ENCODE results near the gene ATAD2B.
"Not testable (repeated sequence)": the region's sequence is repeated elsewhere in the genome, so short reads cannot be mapped to it uniquely, and the experiment has no call there.

The ATAD2B gene

GRCh38 chr2:23782646-23783045 lies 144.3 kb downstream of the ATAD2B start:
- no peak for DNase-seq

GRCh38 chr2:23782126-23782525 lies 144.8 kb downstream of the ATAD2B start:
- no peak for DNase-seq

DNA sequence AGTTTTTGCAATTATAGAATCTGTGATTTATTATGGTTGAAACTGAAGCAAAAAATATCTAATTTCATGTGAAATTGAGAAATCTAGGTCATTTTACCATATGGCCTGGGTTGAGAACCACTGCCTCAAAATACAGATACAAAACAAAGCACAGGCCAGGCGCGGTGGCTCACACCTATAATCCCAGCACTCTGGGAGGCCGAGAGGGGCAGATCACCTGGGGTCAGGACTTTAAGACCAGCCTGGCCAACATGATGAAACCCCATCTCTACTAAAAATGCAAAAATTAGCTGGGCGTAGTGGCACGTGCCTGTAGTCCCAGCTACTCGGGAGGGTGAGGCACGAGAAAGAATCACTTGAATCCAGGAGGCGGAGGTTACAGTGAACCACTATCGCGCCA lies 146.5 kb downstream of the ATAD2B start:
- DNase-seq, result not testable (repeated sequence)

DNA sequence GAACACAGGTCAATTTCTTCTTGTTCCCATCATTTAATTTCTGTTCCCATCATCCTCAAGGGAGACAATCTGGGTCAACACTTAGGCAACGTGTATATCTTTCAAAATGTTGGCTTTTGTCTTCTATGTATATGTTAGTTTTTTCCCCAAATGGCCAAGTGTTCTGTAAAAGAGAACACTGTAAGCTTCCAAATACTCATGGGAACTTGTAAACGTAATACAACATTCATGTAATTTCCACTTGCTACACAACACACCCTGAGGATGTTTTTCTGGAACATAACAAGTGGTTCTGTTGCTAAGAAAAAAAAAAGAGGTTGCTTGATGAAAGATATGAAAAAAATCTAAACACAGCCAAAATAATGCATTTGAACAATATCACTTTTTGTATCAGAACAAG lies 149.1 kb downstream of the ATAD2B start:
- DNase-seq, result no peak

GRCh38 chr2:23776021-23776420 lies 150.9 kb downstream of the ATAD2B start:
- DNase-seq, result no peak

GRCh38 chr2:23772684-23773083 lies 154.2 kb downstream of the ATAD2B start:
- no peak for DNase-seq

GRCh38 chr2:23772056-23772455 lies 154.9 kb downstream of the ATAD2B start:
- DNase-seq, result no peak

DNA sequence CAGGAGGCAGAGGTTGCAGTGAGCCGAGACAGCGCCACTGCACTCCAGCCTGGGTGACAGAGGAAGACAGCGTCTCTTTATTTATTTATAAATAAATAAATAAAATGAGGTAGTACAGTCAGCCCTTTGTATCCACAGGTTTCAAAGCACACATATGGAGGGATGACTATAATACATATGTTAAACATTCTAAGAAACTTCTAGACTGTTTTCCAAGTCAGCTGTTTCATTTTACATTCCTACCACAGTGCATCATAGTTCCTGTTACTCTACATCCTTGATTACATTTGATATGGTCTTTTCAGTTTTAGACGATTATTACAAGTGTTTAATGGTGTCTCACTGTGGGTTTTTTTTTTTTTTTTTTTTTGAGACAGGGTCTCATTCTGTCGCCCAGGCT lies 157.6 kb downstream of the ATAD2B start:
- no peak for DNase-seq

DNA sequence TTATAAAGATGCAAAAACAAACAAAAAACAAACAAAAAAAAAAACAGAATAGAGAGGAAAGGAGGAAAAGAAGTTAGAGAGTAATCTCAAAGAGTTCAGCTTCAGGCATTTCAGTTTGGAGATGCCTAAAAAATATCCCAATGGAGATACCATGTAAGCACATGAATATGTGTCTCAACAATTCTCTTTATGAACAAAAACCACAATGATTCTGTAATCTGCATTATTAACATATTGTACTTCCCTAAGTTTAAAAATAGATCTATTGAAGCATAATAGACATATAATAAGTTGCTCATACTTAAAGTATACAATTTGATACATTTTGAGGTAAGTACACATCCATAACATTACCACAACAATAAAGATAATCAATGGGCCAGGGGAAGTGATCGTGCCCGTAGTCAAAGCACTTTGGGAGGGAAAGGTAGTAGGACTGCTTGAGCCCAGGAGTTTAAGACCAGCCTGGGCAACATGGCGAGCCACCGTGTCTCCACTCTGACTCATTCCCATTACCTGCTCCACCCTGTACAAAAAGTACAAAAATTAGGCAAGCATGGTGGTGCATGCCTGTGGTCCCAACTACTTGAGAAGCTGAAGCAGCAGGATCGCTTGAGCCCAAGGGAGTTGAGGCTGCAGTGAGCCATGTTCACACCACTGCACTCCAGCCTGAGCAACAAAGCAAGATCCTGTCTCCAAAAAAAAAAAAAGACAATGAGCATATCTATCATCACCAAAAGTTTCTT lies 158.9 kb downstream of the ATAD2B start:
- no peak for DNase-seq

DNA sequence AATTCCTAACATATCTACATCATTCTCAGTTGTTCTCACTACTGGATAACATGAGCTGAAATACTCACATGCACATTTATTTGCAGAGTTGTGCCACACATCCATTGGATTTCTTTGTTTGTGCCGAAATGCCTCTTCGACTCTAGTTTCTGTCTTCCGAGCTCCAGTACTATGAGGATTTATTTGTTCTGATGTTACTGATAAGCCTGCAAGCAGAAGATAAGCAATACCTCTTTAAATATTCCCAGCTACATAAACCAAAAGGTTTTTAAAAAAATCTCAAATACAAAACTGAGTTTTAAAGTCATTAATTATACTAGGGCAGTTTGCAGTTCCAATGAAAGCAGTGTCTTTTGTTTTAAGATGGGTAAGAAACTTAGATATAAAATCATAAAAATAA lies 164.8 kb downstream of the ATAD2B start:
- DNase-seq, result no peak

GRCh38 chr2:23761638-23762037 lies 165.3 kb downstream of the ATAD2B start:
- DNase-seq, result no peak

- DNase-seq, result no peak
Observed at GRCh38 chr2:23760736-23761135, 166.2 kb downstream of the ATAD2B start.

DNA sequence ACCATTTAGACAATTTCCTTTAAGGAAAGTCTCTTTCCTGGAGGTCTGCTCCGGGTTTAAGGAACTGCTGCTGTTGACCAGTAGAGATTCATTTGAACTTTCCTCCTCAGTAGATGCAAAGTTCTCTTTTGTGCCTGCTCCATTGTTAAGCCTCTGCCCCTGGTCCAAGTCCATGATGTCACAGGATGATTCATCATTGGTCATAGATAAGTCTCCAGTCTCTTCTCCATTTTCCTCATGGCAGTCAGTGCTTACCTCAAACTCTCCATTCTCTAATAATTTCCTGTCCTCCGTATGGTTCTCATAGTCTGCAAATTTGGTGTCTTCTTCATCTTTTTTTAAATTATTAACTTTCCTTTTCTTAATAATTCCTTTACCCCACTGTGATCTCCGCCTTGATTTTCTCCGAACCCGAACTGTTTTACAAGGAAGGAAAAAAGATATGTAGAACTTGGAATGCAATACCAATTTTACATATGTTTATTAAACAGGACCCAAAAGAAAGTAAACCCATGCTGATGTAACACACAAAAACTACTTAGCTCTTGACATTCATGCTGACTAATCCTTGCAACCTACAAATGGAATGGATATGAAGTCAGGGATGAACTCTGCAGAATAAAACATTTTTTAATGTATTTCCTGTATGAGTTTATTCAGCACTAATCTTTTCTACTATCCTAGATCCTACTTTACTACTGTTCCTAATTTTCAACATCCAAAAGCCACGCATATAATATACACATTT lies 169.1 kb downstream of the ATAD2B start:
- DNase-seq, result no peak

GRCh38 chr2:23756593-23757292 lies 170.2 kb downstream of the ATAD2B start:
- DNase-seq, result no peak

GRCh38 chr2:23754970-23755369 lies 172.0 kb downstream of the ATAD2B start:
- no peak for DNase-seq

GRCh38 chr2:23753291-23754010 lies 173.5 kb downstream of the ATAD2B start:
- DNase-seq, result no peak

DNA sequence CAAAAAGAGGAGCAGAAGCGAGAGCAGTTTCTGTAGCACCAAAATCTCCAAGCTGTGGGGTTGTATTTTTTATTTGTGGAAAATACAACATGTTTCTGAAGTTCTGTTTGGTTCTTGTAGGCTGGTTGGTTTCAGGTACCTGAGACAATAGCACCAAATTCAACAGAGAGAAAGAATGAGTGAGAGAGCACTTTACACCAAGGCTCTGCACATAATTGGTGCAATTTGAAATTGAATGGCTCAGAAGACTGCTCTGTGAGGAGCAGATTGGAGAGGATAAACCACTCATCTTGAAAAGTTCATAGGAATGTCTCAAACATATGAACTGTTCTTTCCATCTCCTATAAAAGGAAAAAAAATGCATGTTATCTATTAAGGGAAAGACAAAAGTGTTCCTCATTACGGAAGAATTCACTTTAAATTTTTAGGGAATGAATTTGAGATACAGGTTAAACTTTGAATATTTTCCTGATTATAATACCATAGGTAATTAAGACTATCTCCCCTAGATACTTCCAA lies 175.1 kb downstream of the ATAD2B start:
- DNase-seq, result no peak

GRCh38 chr2:23746141-23746863 lies 180.6 kb downstream of the ATAD2B start:
- no peak for DNase-seq

DNA sequence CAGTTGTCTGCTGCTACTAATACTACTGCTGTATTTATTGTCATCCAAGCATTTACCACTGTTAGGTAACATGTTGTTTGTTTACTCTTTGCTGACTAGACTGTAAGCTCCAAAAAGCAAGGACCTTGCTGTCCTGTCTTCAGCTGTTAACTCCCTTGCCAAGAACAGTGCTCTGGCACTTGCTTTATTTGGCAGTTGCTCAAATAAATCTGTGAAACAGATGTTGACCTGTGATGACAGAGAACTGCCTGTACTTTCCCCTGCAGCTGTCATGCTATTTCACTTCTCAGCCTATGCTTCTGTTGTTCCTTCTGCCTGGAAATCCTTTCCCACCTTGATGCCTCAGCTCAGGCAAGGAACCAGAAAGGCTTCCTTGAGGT lies 181.2 kb downstream of the ATAD2B start:
- no peak for DNase-seq

GRCh38 chr2:23745068-23745725 lies 181.7 kb downstream of the ATAD2B start:
- DNase-seq, result no peak

DNA sequence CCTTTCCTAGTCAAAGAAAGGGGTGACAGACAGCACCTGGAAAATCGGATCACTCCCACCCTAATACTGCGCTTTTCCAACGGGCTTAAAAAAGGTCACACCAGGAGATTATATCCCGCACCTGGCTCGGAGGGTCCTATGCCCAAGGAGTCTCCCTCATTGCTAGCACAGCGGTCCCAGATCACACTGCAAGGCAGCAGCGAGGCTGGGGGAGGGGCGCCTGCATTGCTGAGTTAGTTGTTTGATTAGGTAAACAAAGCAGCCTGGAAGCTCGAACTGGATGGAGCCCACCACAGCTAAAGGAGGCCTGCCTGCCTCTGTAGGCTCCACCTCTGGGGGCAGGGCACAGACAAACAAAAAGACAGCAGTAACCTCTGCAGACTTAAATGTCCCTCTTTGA lies 190.1 kb downstream of the ATAD2B start:
- DNase-seq, result not testable (repeated sequence)

DNA sequence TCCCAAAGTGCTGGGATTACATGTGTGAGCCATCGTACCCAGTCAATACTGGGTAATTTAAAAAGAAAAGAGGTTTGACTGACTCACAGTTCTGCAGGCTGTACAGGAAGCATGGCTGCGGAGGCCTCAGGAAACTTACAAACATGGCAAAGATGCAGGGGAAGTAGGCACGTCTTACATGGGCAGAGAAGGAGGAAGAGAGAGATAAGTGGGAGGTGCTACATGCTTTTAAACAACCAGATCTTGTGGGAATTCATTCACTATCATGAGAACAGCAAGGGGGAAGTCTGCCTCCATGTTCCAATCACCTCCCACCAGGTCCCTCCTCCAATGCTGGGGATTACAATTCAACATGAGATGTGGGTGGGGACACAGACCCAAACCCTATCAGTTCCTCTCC lies 192.5 kb downstream of the ATAD2B start:
- DNase-seq, result no peak

Measured in CD4-positive, alpha-beta T cell treated with Interleukin-10 for 1 hour (primary cell).